ENCODE results near the gene SLC12A6.

GRCh38 chr15:34357653-34358052 lies 20.1 kb upstream of the SLC12A6 start:
- TF ChIP-seq MAX (IDR thresholded peaks at IDR 0.05), result no peak
- no peak for TF ChIP-seq EZH2phosphoT487 (IDR thresholded peaks at IDR 0.05; ENCODE audit: borderline replicate concordance)
